ENCODE data around the gene LPCAT2.

GRCh38 chr16:55566432-55567175 lies 57.7 kb downstream of the LPCAT2 start, which contains the start of gene CAPNS2:
- TF ChIP-seq CTCF (conservative IDR thresholded peaks at IDR 0.05 in 1 of 2, IDR thresholded peaks at IDR 0.05 in 1 of 2; ENCODE audit: extremely low read depth in 1 of 2, insufficient read depth in 1 of 2, low read depth in 1 of 2, low read length in 2 of 2) (no peak), EZH2 (IDR thresholded peaks at IDR 0.05; ENCODE audit: borderline replicate concordance, low read length) (no peak)

Data from mammary epithelial cell (primary cell).